ENCODE results near the gene SIPA1L3. TPM values are rescaled to one million over a fixed set of nuclear protein-coding genes. Genes with fewer than 3 reads are reported as not detected.

SIPA1L3 gene
- total RNA-seq, 2 experiments from 2014 or later: 15.5 to 17.7 TPM

- TF ChIP-seq CTCF (IDR thresholded peaks at IDR 0.05): no peak
- intact Hi-C loops (cut with DNase I, micrococcal nuclease): no loop called here
- Histone ChIP-seq H3K4me1 (ENCODE audit: insufficient read depth, low read length) (no peaks in the 10 kb centered on the region), H3K4me3 (ENCODE audit: low read length) (no peak overlapping the region), H3K9me3 (ENCODE audit: control insufficient read depth in 1 of 2, insufficient read depth in 1 of 2, low read length in 2 of 2) (no peaks in the 10 kb centered on the region), H3K27ac (ENCODE audit: low read depth in 1 of 2, low read length in 2 of 2) (no peak overlapping the region), H3K36me3 (ENCODE audit: insufficient read depth, low read length) (no peaks in the 10 kb centered on the region), H3K27me3 (ENCODE audit: control insufficient read depth in 1 of 2, insufficient read depth in 2 of 2, low read length in 2 of 2) (no peaks in the 10 kb centered on the region)
- POLR2A ChIA-PET: interaction anchor here (0.6 kb wide), 1 partner anchor 23 kb away, joined by 4 read pairs; no protein-coding TSS in a partner anchor
- DNase-seq: no peak
- Mint-ChIP-seq H3K9me3 (no peaks in the 10 kb centered on the region), H3K36me3 (ENCODE audit: low read depth) (no peaks in the 10 kb centered on the region), H3K4me3 (no peak overlapping the region), H3K27me3 (no peaks in the 10 kb centered on the region), H3K27ac (no peak overlapping the region), H3K4me1 (ENCODE audit: low read depth) (peaks cover 13% of the 10 kb centered on the region)
- no peak for ATAC-seq (ENCODE audit: poor library complexity)
- CTCF ChIA-PET: no interaction called here
These were observed 105.3 kb downstream of the SIPA1L3 start for GRCh38 chr19:38012290-38012689.

- Mint-ChIP-seq H3K27me3 (no peaks in the 10 kb centered on the region), H3K9me3 (no peaks in the 10 kb centered on the region), H3K4me1 (ENCODE audit: low read depth) (peaks cover 13% of the 10 kb centered on the region), H3K4me3 (no peak overlapping the region), H3K27ac (peak overlapping the region; percentile 36), H3K36me3 (ENCODE audit: low read depth) (no peaks in the 10 kb centered on the region)
- Histone ChIP-seq H3K36me3 (ENCODE audit: insufficient read depth, low read length) (no peaks in the 10 kb centered on the region), H3K9me3 (ENCODE audit: control insufficient read depth in 1 of 2, insufficient read depth in 1 of 2, low read length in 2 of 2) (no peaks in the 10 kb centered on the region), H3K27me3 (ENCODE audit: control insufficient read depth in 1 of 2, insufficient read depth in 2 of 2, low read length in 2 of 2) (no peaks in the 10 kb centered on the region), H3K4me3 (ENCODE audit: low read length) (no peak overlapping the region), H3K27ac (ENCODE audit: low read depth in 1 of 2, low read length in 2 of 2) (no peak overlapping the region), H3K4me1 (ENCODE audit: insufficient read depth, low read length) (no peaks in the 10 kb centered on the region)
- no peak for TF ChIP-seq CTCF (IDR thresholded peaks at IDR 0.05)
- CTCF ChIA-PET: no interaction called here
- no peak for ATAC-seq (ENCODE audit: poor library complexity)
- intact Hi-C loops (cut with DNase I, micrococcal nuclease): no loop called here
- no peak for DNase-seq
- POLR2A ChIA-PET: interaction anchor here (0.6 kb wide), 1 partner anchor 23 kb away, joined by 4 read pairs; no protein-coding TSS in a partner anchor
These were observed 105.9 kb downstream of the SIPA1L3 start for GRCh38 chr19:38012944-38013343.

GRCh38 chr19:38013913-38014580 is 107.0 kb downstream of the SIPA1L3 start:
- Mint-ChIP-seq H3K4me3 (no peak overlapping the region), H3K9me3 (no peaks in the 10 kb centered on the region), H3K4me1 (ENCODE audit: low read depth) (peaks cover 13% of the 10 kb centered on the region), H3K27ac (no peak overlapping the region), H3K36me3 (ENCODE audit: low read depth) (peaks cover 4% of the 10 kb centered on the region), H3K27me3 (no peaks in the 10 kb centered on the region)
- POLR2A ChIA-PET: no interaction called here
- H3K4me1 ChIP-seq (ENCODE audit: insufficient read depth, low read length): no peaks in the 10 kb centered on the region
- no peaks in the 10 kb centered on the region for H3K36me3 ChIP-seq (ENCODE audit: insufficient read depth, low read length)
- no peaks in the 10 kb centered on the region for H3K9me3 ChIP-seq (ENCODE audit: control insufficient read depth in 1 of 2, insufficient read depth in 1 of 2, low read length in 2 of 2)
- no peak for TF ChIP-seq CTCF (IDR thresholded peaks at IDR 0.05)
- no peak for ATAC-seq (ENCODE audit: poor library complexity)
- CTCF ChIA-PET: interaction anchor here (0.7 kb wide), 1 partner anchor 94 kb away, joined by 3 read pairs; no protein-coding TSS in a partner anchor
- intact Hi-C loops (cut with DNase I, micrococcal nuclease): no loop called here
- no peak overlapping the region for H3K4me3 ChIP-seq (ENCODE audit: low read length)
- no peaks in the 10 kb centered on the region for H3K27me3 ChIP-seq (ENCODE audit: control insufficient read depth in 1 of 2, insufficient read depth in 2 of 2, low read length in 2 of 2)
- DNase-seq: no peak
- H3K27ac ChIP-seq (ENCODE audit: low read depth in 1 of 2, low read length in 2 of 2): no peak overlapping the region
